Measurements from ENCODE around the gene LRRC45.

LRRC45 gene

GRCh38 chr17:81994593-81995462 is 28.3 kb upstream of the LRRC45 start:
- DNase-seq (ENCODE audit: low read depth): no peak

DNA sequence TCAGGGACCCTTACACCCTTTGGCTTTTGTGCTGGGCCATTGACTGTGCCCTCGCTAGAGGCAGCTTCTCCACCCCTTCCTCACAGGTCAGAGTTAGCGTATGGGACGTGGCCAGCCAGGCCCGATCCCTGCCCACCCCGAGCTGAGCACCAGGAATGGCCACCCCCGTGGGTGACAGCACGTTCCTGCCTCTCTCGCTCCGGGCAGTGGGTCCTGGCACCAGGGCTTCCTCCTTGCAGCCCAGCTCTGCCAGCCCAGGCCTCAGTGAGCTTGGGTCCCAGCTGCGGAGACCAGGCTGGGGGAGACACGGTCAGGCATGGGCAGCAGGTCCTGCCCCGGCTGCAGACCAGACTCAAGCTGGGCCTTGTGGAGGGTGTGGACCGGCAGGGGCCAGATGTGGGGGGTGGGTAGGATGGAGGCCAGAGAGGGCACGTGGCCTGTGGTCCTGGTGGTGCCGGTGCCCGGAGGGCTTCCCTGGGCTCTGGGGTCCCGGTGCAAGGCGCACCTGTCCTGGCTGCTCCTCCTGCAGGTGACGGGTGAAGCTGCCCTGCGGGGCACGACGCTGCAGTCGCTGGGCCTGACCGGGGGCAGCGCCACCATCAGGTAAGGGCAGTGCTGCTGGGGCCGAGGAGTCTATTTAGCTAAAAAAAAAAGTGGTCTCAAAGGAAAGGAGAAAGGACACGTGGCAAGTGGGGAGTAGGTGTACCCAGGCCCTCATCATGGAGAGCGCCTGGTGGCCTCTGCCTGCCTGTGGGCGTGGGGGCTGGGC is 27.5 kb upstream of the LRRC45 start:
- DNase-seq (ENCODE audit: low read depth): no peak

- DNase-seq (ENCODE audit: low read depth): no peak
These were observed 26.8 kb upstream of the LRRC45 start for GRCh38 chr17:81996232-81996756.

DNA sequence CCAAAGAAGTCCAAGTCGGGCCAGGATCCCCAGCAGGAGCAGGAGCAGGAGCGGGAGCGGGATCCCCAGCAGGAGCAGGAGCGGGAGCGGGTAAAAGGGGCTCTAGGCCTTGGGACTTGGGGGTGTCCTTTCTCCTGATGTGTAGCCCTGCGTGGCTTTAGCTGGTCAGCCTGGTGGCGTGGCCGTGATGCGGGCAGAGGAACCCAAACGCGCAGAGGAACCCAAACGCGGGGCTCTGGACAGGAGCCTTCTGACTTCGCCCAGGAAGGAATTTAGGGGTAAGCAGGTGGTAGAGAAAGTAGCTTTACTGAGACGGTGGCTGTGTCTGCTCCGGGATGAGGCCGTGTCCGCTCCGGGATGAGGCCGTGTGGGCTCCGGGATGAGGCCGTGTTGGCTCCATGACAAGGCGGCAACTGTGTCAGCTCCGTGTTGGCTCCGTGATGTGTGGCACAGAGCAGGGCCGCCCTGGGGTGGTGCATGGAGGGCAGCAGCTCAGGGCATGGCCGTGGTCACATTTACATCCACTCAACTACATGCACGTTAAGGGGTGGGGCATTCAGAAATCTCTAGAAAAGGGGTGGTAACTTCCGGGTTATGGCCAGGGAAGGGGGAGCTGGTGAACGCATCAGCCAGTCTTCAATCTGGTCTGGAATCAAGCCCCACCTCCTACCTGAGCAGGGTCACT is 26.2 kb upstream of the LRRC45 start:
- no peak for DNase-seq (ENCODE audit: low read depth)

GRCh38 chr17:81998212-81998611 is 24.9 kb upstream of the LRRC45 start:
- no peak for DNase-seq (ENCODE audit: low read depth)

DNA sequence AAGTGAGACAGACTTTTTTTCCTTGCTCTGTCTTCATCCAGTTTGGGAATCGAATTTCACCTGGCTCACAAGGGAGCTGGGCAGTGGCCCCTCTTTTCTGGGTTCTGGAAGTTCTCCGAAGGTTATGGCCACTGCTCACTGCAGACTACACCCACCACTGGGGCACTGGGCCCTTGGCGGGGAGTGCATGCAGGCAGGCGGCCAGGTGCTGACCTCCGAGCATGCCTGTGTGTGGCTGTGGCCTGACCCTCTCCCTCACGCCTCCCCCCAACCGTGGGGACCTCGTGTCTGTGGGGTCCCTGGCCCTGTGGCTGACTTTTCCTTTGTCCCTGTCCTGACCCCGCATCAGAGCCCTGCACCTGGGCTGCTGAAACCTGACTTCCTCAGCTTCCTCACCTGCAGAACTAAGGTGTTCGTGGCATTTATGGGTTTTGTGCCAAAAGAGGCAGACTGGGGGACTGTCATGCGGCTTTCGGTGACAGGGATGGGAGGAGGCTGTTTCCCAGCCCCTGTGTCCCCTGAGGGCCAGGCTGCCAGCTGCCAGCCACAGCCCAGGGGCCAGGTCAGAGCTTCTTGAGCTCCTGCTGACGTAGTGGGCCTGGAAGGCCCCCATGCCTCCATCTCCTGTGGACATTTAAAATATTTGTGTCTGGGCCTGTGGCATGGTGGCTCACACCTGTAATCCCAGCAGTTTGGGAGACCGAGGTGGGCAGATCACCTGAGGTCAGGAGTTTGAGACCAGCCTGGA is 24.2 kb upstream of the LRRC45 start:
- DNase-seq (ENCODE audit: low read depth): no peak

- no peak for DNase-seq (ENCODE audit: low read depth)
These were observed 23.5 kb upstream of the LRRC45 start for GRCh38 chr17:81999587-81999975.

- no peak for DNase-seq (ENCODE audit: low read depth)
These were observed 22.9 kb upstream of the LRRC45 start for GRCh38 chr17:81999976-82000802.

DNA sequence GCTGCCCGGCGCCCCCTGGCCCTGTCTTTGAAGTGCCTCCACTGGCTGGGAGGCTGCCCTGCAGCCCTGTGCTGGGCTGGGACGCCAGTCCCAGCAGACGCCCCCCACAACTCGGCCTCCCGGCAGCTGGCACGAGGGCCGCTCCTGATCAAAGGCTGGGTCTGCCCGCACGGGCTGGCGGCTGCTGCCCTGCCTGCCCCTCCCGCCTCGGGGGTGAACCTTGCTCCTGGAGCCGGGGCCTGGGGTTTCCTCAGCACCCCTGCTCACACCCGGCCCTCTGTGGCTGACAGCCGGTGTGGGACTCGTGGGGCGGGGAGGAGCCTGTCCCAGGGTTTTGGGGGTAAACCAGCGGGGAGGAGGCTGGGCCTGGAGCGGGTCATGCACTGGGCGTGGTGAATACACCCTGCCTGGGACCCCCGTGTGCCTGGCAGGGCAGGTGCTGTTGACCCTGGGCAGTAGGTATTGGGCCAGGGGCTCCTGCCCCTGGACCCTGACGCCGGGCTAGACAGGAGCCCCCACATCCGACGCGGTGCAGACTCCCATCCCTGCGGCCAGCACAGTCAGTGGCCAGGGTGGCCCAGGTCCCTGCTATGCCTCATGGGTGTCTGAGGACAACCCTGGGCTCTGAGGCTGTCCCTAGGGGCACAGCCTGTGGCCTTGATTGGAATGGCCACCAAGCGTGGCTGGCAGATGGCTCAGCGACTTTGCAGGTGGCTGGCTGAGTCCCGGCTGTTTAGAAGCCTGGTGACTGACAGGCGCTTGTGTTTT is 22.1 kb upstream of the LRRC45 start:
- no peak for DNase-seq (ENCODE audit: low read depth)

DNA sequence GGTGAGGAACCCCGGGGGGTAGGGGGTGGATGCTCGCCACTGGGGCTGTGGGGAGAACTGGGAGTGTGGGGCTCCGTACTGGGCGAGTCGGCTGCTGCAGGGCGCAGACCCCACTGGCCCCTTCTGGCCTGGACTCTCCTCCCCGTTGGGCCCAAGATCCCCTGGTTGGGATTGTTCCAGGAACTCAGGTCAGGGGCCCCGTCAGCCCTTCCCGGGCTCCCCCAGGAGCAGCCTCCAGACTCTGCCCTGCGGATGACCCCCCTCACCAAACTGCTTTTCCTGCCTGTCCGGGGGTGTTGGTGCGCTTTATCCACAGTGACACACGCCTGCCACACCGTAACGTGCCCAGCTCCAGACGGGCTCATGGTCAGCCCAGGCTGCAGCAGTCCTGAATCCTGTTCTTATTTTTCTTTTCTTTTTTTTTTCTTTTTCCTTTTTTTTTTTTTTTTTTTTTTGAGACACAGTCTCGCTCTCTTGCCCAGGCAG is 21.5 kb upstream of the LRRC45 start:
- no peak for DNase-seq (ENCODE audit: low read depth)

- DNase-seq (ENCODE audit: low read depth): no peak
These were observed 19.4 kb upstream of the LRRC45 start for GRCh38 chr17:82003411-82004381.

DNA sequence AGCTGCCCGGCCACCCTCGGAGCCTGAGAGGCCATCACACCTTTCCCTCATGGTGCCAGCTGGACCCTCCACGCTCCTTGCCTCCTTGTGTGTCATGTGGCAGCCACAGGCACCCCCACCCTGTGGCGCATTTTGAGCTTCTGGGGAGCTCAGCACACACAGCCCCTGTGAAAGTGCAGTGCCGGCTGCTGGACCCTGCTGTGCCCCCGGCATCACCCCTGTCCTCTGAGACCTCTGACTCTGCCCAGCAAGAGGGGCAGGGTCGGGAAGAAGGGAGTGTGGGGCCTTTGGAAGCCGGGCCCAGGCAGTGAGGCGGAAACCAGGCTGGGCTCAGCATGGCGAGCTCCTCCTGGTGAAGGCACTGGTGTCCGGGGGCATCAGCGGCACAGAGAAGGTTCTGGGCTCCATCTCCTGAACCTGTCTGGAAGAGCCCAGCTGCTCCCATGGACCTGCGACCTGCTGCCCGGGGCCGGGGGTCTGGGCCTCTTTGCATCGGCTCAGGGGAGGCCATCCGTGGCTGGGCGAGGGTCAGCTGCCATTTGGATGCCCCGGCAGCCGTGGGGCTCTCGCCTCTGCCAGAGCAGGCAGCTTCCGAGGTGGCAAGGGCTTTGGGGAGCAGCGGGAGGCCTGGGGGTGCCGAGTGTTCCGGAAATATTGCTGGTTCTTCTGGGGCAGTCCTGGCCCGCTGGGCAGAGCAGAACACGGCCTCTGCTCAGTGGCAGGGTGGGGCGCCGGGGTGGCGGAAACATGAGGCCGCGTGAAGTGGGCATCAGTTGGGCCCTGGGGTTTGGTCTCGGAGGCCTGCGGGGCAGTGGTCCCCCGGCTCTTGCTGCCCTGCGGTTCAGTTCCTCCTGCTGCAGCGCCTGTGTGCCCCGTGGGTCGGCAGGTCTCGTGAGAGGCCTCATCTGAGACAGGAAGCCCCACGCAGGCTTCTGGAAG is 18.3 kb upstream of the LRRC45 start:
- no peak for DNase-seq (ENCODE audit: low read depth)

DNA sequence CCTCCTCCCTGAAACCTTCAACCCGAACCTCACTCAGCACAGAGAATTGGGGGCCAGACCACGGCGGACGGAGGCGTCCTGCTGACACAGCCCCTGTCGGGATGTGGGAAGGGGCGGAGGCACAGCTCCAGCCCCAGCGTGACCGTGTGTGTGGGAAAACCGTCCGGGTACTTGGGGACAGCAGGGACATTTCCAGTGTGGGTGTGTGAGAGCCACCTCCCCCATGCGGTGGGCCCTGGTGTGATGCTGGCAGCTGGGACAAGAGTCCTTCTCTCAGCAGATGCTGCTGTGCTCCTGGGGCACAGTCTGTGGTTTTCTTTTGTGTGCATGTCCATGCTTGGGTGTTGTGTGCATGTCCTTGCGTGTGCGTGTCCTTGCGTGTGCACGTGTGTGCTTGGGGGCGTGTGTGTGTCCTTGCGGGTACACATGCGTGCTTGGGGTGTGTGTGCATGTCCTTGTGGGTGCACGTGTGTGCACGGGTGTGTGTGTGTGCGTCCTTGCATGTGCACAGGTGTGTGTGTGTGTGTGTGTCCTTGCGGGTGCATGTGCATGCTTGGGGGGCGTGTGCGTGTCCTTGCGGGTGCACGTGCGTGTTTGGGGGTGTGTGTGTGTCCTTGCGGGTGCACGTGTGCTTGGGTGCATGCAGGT is 17.3 kb upstream of the LRRC45 start:
- DNase-seq (ENCODE audit: low read depth): no peak

DNA sequence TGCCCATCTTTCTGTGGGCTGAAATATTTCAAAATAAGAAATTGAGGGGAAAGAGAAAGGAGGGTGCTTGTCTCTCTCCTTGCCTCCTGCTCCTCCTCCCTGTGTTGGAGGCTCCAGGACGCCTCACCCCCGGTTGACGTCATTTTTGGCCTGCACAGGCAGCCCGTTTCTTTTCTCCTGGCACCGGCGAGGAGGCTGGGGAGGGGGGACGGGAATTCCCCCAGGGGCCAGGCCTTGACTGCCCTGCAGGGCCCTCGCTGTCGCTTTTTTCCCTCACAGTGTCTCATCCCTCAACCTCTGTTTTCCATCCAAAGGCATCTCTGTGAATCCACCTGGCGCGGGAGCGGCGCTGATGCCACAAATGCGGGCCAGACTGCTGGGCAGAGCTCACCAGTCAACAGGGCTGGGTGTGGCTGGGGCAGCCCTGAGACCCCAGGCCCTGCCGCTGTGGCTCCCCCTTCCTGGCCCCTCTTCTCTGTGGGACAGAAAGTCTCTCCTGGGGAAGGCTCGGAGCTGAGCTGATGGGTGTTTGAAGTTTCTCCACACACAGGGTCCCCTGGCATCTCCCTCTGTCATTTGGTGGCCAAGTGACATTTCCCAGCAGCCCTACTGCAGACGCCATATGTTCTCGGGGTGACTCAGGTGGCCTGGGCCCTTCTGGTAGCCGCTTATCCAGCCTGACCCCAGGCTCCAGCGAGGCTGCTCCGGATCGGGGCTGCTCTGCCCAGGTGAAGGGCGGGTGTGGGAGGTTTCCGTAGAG is 16.5 kb upstream of the LRRC45 start:
- no peak for DNase-seq (ENCODE audit: low read depth)

DNA sequence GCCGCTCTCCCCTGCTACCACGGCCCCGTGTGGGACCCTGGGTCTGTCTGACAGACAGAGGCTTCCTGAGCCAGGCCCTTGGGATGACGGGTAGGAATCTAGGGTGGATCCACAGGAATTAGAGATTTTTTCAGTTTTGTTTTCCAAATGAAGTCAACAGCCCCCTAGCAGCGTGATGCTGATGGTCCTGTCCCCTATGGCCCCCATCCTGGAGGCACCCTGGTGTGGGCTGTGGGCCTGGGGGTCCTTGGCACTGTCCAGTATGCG is 15.9 kb upstream of the LRRC45 start:
- DNase-seq (ENCODE audit: low read depth): no peak

DNA sequence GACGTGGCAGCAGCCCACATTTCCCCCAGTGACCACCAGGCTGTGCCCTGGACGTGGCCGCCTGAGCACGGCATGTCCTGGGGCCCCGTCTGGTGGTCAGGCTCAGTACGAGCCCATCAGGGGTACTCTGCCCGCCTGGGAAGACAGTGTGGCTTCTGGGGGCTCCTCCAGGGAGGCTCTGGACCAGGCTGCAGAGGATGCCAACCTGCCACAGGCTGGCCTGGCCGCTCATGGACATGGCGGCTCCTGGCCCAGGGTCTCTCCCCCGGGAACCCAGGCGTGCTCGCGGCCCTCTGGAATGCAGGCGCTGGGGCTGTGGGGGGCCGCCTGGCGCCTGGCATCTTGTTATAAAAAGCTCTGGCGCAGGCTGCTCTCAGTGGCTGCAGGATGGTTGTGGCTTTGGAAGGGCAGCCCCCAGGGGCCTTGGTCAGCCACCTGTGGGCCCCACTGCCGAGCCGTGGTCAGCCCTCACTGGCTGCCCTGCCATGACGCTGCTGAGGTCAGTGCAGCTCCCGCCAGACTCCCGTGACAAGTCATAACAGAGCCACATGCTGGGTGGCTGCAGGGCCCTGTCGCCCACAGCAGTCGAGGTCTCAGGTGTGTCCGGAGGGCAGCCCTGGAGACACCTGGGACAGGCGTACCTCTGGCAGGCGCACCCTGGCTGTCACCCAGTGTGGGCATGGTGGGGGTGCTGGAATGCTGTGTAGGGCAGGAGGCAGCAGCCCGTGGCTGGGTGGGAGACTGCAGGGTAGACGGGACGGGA is 15.4 kb upstream of the LRRC45 start:
- DNase-seq (ENCODE audit: low read depth): no peak
